HG03521 (cell line): ENCODE results near the gene SYNGR3.
"Not testable (repeated sequence)": the region's sequence is repeated elsewhere in the genome, so short reads cannot be mapped to it uniquely, and the experiment has no call there.

Experiments
- ATAC-seq: cut with Tn5 transposase; IDR thresholded peaks from one replicate; pipeline ENCODE4 v1.9.1; 2021; ENCODE audit warnings: mild to moderate bottlenecking, moderate library complexity; ENCODE audit not compliant: unreplicated experiment

The SYNGR3 gene

GRCh38 chr16:2008009-2008526 lies 18.3 kb downstream of the SYNGR3 start:
- ATAC-seq, result no peak

- no peak for ATAC-seq
Measured at GRCh38 chr16:2008631-2009163, 18.9 kb downstream of the SYNGR3 start.

- peak; percentile 15 for ATAC-seq
Measured at GRCh38 chr16:2009164-2009711, 19.5 kb downstream of the SYNGR3 start.

DNA sequence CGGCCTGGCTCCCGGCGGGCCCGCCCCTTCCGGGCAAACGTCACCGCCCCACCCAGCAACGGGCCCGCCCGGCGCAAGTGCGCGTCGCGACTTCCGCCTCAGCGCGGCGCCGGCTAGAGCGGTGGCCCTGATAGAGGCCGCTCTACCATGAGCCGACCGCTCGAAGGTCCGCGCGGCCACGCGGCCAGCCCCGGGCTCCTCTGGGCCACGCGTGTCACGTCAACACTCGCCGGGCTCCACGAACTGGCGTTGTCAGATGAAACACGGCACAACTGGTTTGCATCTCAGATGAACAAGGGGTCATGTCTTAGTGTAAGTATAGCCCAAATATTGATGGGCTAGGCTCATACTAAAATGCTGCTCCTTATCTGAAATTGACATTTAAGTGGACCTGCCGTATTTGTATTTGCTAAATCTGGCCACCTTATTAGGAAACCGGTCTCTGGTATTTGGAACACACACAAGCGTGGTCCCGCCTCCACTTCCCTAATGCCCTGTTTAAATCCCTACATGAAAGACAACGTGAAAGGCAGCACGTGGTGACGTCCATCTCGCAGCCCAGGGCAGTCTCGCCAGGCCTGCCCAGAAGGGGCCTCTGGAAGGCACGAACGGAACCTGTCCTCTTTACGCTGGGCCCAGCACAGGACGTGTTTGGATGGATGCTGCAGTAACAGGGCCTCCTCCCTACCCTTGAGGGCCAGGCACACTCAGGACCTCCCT lies 20.2 kb downstream of the SYNGR3 start, which contains the start of gene ZNF598:
Gene ZNF598 (minus strand): TSS at position 31 of the 720 bp plus-strand sequence.
- peak; percentile 86 for ATAC-seq

GRCh38 chr16:2011726-2012125 lies 22.0 kb downstream of the SYNGR3 start:
- not testable (repeated sequence) for ATAC-seq

DNA sequence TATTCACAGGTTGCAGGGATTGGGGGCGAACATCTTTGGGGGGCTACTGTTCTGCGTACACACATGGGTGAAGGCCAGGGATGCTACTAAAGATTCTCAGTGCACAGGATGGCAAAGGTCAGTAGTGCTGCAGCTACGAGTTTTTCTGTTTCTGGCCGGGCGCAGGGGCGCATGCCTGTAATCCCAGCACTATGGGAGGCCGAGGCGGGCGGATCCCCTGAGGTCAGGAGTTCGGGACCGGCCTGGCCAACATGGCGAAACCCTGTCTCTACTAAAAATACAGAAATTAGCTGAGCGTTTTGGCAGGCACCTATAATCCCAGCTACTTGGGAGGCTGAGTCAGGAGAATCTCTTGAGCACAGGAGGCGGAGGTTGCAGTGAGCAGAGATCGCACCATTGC lies 23.8 kb downstream of the SYNGR3 start:
- ATAC-seq, result no peak

DNA sequence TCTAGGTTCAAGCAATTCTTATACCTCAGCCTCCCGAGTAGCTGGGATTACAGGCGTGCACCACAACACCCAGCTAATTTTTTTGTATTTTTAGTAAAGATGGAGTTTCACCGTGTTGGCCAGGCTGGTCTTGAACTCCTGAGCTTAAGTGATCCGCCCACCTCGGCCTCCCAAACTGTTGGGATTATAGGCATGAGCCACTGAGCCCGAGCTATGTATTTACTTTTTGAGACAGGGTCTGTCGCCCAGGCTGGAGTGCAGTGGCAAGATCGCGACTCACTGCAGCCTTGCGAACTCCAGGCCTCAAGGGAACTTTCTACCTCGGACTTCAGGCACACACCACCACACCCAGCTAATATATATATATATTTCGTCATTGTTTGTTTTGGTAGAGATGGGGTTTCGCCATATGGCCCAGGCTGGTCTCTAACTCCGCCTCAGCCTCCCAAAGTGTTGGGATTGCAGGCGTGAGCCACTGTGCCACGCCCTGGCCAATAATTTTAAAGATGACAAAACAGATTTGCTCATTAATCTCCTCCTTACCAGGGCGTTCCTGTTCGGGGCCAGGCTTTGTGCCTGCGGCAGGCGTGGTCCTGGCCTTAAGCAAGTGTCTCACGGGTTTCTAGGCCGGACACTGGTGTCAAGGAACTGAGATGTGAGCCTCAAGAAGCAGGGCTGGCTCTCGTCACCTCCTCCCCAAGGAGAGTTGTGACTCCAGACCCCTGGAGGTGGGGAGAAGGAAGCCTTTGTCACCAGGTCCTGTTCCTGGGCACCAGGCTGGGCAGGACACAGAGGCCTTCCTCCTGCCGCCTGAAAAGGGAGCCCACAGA lies 25.6 kb downstream of the SYNGR3 start:
- ATAC-seq, result no peak

GRCh38 chr16:2015947-2016208 lies 26.1 kb downstream of the SYNGR3 start:
- ATAC-seq, result no peak

DNA sequence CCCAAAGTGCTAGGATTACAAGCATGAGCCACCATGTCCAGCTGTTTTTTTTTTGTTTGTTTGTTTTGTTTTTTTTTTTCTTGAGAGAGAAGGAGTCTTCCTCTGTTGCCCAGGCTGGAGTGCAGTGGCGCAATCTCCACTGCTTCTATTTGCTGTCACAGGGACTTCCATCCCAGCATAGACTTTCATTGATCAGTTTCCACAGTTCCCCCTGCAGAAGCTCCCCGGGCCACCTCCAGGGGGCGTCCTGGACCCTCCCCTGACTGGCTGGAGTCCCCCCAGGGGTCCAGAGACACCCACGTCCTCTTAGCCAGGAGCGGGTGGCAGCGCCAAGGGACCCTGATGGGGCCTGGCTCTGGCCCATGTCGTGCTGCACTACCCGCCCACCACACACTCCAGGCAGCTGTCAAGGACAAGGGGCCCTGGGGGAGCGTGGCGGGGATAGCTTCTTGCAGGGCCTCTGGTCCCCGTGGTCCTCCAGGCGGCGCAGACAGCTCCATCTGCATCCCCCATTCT lies 26.7 kb downstream of the SYNGR3 start:
- ATAC-seq, result no peak

GRCh38 chr16:2019518-2019920 lies 29.7 kb downstream of the SYNGR3 start, which contains the start of gene NPW:
TSS of gene NPW (plus strand) at chr16:2019785.
- ATAC-seq, result no peak

- ATAC-seq, result no peak
Measured at GRCh38 chr16:2019921-2020831, 30.4 kb downstream of the SYNGR3 start.

GRCh38 chr16:2022723-2023091 lies 32.9 kb downstream of the SYNGR3 start:
- ATAC-seq, result no peak

DNA sequence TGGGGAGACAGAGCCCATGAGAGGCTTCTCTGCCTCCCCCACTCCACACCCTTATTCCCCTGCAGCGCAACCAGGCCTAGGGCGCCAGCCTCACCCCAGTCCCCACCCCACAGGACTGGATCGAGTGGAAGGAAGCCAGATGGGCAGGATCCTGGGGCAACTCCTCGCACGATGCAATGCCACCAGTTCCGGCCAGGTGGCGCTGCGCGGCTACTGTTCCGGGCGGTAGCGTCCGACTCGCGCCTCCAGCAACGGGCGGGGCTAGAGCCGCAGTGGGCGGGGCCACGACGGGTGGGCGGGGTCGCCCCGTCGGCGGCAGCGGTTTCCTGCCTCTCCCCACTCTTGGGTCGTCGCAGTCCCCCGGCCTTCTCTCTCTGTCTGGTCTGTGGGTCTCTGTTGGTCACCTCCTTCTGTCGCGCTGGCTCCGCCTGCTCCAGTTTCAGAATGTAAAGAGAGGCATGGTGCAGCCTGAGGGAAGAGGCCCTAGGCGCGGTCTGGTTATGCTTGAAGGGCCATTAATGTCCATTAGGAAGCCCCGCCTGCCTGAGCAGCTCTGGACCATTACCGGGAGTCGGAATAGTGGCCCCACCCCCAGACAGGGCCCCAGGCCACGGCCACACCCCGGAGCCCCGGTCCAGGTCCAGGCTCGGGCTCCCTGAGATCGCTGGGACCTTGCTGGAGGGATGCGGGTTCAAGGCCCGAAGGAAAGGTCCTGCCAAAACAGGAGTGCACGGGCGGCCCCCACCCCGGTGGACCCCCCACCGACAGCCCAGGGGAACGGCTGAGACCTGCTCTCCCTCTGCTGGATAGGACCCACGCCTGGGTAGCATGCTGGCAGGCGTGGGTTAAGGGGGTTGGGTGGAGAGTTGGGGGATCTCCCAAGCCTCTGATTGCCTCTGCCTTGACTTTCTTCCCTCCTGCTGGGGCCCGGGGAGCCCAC lies 33.6 kb downstream of the SYNGR3 start:
- ATAC-seq, result peak; percentile 76

- no peak for ATAC-seq
Measured at GRCh38 chr16:2024032-2024420, 34.3 kb downstream of the SYNGR3 start.

DNA sequence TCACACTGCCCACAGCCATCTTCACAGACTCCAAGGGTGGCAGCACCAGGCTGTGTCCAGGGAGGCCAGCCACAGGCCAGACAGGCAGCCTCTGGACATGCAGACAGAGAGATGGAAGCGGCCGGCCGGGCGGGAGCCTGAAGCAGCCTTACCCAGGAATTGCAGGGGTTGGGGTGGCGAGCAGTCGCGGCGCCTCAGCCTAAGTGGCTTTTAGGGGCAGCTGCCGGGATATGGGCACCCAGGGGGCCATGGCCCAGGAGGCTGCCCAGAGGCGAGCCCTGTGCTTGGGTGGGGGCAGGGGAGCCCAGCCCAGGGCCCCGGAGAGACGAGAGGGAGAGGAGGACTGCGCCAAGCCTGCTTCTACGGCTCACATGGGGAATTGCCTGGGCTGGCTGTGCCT lies 35.5 kb downstream of the SYNGR3 start:
- ATAC-seq, result no peak

DNA sequence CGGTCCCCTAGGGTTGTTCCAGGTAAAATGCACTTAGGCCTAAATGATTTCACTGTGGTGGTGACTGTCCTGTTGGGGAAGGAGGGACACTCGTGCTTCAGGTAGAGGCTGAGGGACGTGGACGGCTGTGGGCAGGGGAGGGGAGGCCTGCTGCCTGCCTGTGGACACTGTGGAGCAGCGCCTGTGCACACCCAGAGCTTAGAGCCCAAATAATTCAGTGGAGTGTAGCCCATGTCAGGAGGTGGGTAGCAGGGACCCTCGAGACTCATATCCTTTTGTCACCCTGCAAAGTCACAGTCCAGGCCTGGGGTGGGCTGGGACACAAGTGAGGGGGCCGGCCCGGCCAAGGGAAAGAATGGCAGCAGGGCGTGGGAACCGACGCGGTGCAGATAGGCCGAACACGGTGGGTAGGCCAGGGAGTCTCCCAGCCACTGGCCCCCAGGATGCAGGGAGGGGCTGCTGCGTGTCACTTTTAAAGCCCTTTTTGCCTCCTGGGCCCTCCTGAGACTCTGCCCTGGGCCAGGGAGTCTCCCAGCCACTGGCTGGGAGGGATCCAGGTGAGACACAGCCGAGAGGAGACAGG lies 36.2 kb downstream of the SYNGR3 start:
- no peak for ATAC-seq

- ATAC-seq, result no peak
Measured at GRCh38 chr16:2026461-2027023, 36.8 kb downstream of the SYNGR3 start, which contains the start of gene NHERF2. TSS of gene NHERF2 (plus strand) at chr16:2026902. CDS start at chr16:2027006, 104 bp downstream.
